SK-N-SH (cell line): Measurements from ENCODE around the gene ATP1A1.

Experiments
- CTCF ChIP-seq: fragments of 200-600 bp; sonication (generic); IDR thresholded peaks from 2 replicates; pipeline ENCODE4 v1.6.1; 2017; ENCODE audit warnings: antibody characterized with exemption, mild to moderate bottlenecking, moderate library complexity
- EP300 ChIP-seq, 2 experiments: IDR thresholded peaks; 2 replicates each; pipeline versions ENCODE4 v1.4.0 to v1.6.1; 2012; ENCODE audit warnings: borderline replicate concordance in 1 of 2, low read depth in 1 of 2, low read length in 1 of 2
- EZH2phosphoT487 ChIP-seq: fragments of 200-600 bp; sonication (generic); IDR thresholded peaks from 2 replicates; pipeline ENCODE4 v1.6.1; 2017; ENCODE audit warnings: low read depth, mixed run types, mild to moderate bottlenecking, antibody characterized with exemption, moderate library complexity, borderline replicate concordance
- FOXJ3 ChIP-seq: sonication (generic); formaldehyde crosslinking; IDR thresholded peaks from 2 replicates; pipeline ENCODE4 v1.5.1; 2020; ENCODE audit warnings: mild to moderate bottlenecking, missing genetic modification reagents
- JUND ChIP-seq: IDR thresholded peaks from 2 replicates; pipeline ENCODE4 v1.4.0; 2012
- REST ChIP-seq: IDR thresholded peaks from 2 replicates; pipeline ENCODE4 v1.6.1; 2012; ENCODE audit warnings: mild to moderate bottlenecking, low read depth, low read length, moderate library complexity
- TAF1 ChIP-seq: IDR thresholded peaks from 2 replicates; pipeline ENCODE4 v1.6.1; 2012; ENCODE audit warnings: low read depth, mild to moderate bottlenecking, low read length, moderate library complexity, borderline replicate concordance
- TEAD4 ChIP-seq: IDR thresholded peaks from 2 replicates; pipeline ENCODE4 v1.4.0; 2012; ENCODE audit warnings: mild to moderate bottlenecking, borderline replicate concordance; ENCODE audit not compliant: insufficient read depth
- USF2 ChIP-seq: fragments of 150-350 bp; IDR thresholded peaks from 2 replicates; pipeline ENCODE4 v1.6.1; 2017; ENCODE audit warnings: antibody characterized with exemption, low read length, low read depth, borderline replicate concordance

- TF ChIP-seq TEAD4 = no peak
- no peak for TF ChIP-seq FOXJ3
- no peak for TF ChIP-seq CTCF
- no peak for TF ChIP-seq EZH2phosphoT487
- TF ChIP-seq EP300 (IDR thresholded peaks at IDR 0.05; ENCODE audit: borderline replicate concordance in 1 of 2, low read depth in 1 of 2, low read length in 1 of 2) = no peak
- TF ChIP-seq REST = no peak
- no peak for TF ChIP-seq JUND
- TF ChIP-seq USF2 = no peak
- TF ChIP-seq TAF1 = no peak
Observed at GRCh38 chr1:116403496-116404136, 30.6 kb downstream of the ATP1A1 start.
